Measurements from ENCODE around the gene SPA17.

Gene SPA17

DNA sequence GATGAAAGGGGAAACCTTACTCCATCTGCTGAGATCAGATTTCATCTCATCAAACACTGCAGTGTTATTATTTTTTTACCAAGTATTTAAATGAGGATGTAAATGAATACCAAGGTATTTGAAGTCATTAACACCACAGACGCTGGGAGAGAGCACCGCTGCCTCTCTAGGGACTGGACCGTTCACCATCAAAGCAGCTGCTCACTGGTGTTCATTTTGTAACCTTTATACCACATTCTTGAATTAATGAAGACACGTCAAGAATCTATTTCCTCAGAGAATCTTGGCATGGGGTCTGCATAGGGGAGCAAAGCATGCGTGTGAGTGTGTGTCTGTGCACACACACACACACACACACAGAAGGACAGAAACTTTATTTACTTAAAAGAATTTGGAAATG is 15.8 kb upstream of the SPA17 start:
- Histone ChIP-seq H4K91ac (ENCODE audit: low read length) (no peak overlapping the region), H3K4me3 (ENCODE audit: insufficient read depth in 1 of 2, low read depth in 1 of 2, low read length in 2 of 2) (no peak overlapping the region), H2BK5ac (ENCODE audit: low read depth, low read length, poor library complexity, severe bottlenecking) (no peak overlapping the region), H3K14ac (ENCODE audit: low read length in 2 of 2) (no peak overlapping the region), H3K9ac (ENCODE audit: low read length) (no peak overlapping the region), H3K18ac (ENCODE audit: low read depth in 1 of 2, low read length in 2 of 2) (no peak overlapping the region), H3K23ac (ENCODE audit: low read length in 2 of 2) (no peak overlapping the region), H2AFZ (ENCODE audit: low read depth, low read length) (no peak overlapping the region), H2BK12ac (ENCODE audit: low read length in 2 of 2) (no peak overlapping the region), H2BK15ac (ENCODE audit: low read depth, poor library complexity, severe bottlenecking) (no peak overlapping the region), H3K27ac (ENCODE audit: low read length, poor library complexity, severe bottlenecking) (no peak overlapping the region), H3K79me1 (replicated peaks; ENCODE audit: low read length, poor library complexity, severe bottlenecking) (no peaks in the 10 kb centered on the region), H3K36me3 (ENCODE audit: control insufficient read depth in 1 of 2, insufficient read depth in 2 of 2, low read depth in 1 of 2, low read length in 2 of 2) (peaks cover 0 to 8% of the 10 kb centered on the region in 2 experiments), H2BK120ac (ENCODE audit: low read depth, low read length) (no peak overlapping the region), H3K27me3 (ENCODE audit: control insufficient read depth in 1 of 2, insufficient read depth in 1 of 2, low read length in 2 of 2) (peaks cover 0 to 14% of the 10 kb centered on the region in 2 experiments), H3K4me2 (ENCODE audit: low read length, poor library complexity, severe bottlenecking) (no peak overlapping the region), H3K4ac (ENCODE audit: low read depth in 1 of 2, low read length in 2 of 2) (no peak overlapping the region), H2AK5ac (ENCODE audit: low read length, severe bottlenecking) (no peak overlapping the region), H4K8ac (ENCODE audit: low read length) (no peak overlapping the region), H3K9me3 (ENCODE audit: control insufficient read depth, low read length) (no peaks in the 10 kb centered on the region), H3K4me1 (ENCODE audit: control insufficient read depth, insufficient read depth, low read depth, low read length) (peaks cover 4% of the 10 kb centered on the region)
- DNase-seq: no peak
- WGBS: 48% methylated on average over 3 of the region's 5 CpGs

DNA sequence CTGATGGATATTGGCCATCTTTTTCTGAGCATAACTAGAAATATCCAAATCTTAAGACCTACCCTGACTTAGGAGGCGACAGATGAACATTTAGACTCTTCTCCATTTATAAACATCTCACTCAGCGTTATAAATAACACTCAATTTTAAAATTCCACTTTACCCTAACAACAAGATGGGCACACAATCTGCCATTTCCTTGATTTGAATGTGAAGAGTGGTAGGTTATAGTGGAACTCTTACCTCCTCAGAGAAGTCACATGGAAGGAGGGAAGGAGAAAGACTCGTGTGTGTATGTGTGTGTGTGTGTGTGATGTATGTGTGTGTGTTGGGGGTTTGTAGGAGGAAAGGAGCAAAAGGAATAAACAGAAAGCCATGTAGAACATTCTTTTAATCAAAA is 15.2 kb upstream of the SPA17 start:
- Histone ChIP-seq H2BK120ac (ENCODE audit: low read depth, low read length) (no peak overlapping the region), H3K14ac (ENCODE audit: low read length in 2 of 2) (no peak overlapping the region), H2AK5ac (ENCODE audit: low read length, severe bottlenecking) (no peak overlapping the region), H3K4me1 (ENCODE audit: control insufficient read depth, insufficient read depth, low read depth, low read length) (peaks cover 4% of the 10 kb centered on the region), H3K27ac (ENCODE audit: low read length, poor library complexity, severe bottlenecking) (no peak overlapping the region), H3K23ac (ENCODE audit: low read length in 2 of 2) (no peak overlapping the region), H2BK15ac (ENCODE audit: low read depth, poor library complexity, severe bottlenecking) (no peak overlapping the region), H3K79me1 (replicated peaks; ENCODE audit: low read length, poor library complexity, severe bottlenecking) (no peaks in the 10 kb centered on the region), H2BK12ac (ENCODE audit: low read length in 2 of 2) (no peak overlapping the region), H2BK5ac (ENCODE audit: low read depth, low read length, poor library complexity, severe bottlenecking) (no peak overlapping the region), H3K18ac (ENCODE audit: low read depth in 1 of 2, low read length in 2 of 2) (no peak overlapping the region), H3K4me2 (ENCODE audit: low read length, poor library complexity, severe bottlenecking) (no peak overlapping the region), H2AFZ (ENCODE audit: low read depth, low read length) (no peak overlapping the region), H3K4me3 (ENCODE audit: insufficient read depth in 1 of 2, low read depth in 1 of 2, low read length in 2 of 2) (no peak overlapping the region), H3K9ac (ENCODE audit: low read length) (no peak overlapping the region), H3K27me3 (ENCODE audit: control insufficient read depth in 1 of 2, insufficient read depth in 1 of 2, low read length in 2 of 2) (peaks cover 0 to 14% of the 10 kb centered on the region in 2 experiments), H3K9me3 (ENCODE audit: control insufficient read depth, low read length) (no peaks in the 10 kb centered on the region), H3K36me3 (ENCODE audit: control insufficient read depth in 1 of 2, insufficient read depth in 2 of 2, low read depth in 1 of 2, low read length in 2 of 2) (peaks cover 0 to 5% of the 10 kb centered on the region in 2 experiments), H3K4ac (ENCODE audit: low read depth in 1 of 2, low read length in 2 of 2) (no peak overlapping the region), H4K91ac (ENCODE audit: low read length) (no peak overlapping the region), H4K8ac (ENCODE audit: low read length) (no peak overlapping the region)
- WGBS: 96% methylated on average over 2 of the region's 3 CpGs
- no peak for DNase-seq

DNA sequence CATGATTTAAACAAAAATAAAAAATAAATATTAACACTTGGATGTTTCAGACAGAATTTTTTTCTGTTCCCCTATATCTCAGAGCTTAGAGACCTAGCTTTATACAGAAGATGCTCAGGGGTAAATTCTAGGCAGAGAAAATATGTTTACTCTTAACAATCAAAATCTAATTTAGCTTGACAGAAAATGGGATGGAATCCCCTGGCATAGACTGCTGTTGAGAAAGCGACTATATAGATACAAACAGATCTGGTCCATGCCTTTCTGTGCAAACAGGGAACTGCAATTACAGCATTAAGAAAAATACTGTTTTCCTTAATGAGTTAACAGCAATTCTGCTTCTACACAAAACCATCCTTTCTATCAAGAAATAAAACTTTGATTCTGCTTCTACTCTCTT is 14.7 kb upstream of the SPA17 start:
- no peak overlapping the region for H2AFZ ChIP-seq (ENCODE audit: low read depth, low read length)
- WGBS: 88% methylated on average over 1 of the region's 1 CpG
- H3K4me2 ChIP-seq (ENCODE audit: low read length, poor library complexity, severe bottlenecking): no peak overlapping the region
- no peak overlapping the region for H3K18ac ChIP-seq (ENCODE audit: low read depth in 1 of 2, low read length in 2 of 2)
- H3K27ac ChIP-seq (ENCODE audit: low read length, poor library complexity, severe bottlenecking): no peak overlapping the region
- H3K14ac ChIP-seq (ENCODE audit: low read length in 2 of 2): no peak overlapping the region
- H4K91ac ChIP-seq (ENCODE audit: low read length): no peak overlapping the region
- H3K9me3 ChIP-seq (ENCODE audit: control insufficient read depth, low read length): no peaks in the 10 kb centered on the region
- no peak overlapping the region for H2AK5ac ChIP-seq (ENCODE audit: low read length, severe bottlenecking)
- H3K9ac ChIP-seq (ENCODE audit: low read length): no peak overlapping the region
- H3K4me1 ChIP-seq (ENCODE audit: control insufficient read depth, insufficient read depth, low read depth, low read length): peaks cover 4% of the 10 kb centered on the region
- DNase-seq: no peak
- H2BK12ac ChIP-seq (ENCODE audit: low read length in 2 of 2): no peak overlapping the region
- H2BK120ac ChIP-seq (ENCODE audit: low read depth, low read length): no peak overlapping the region
- H4K8ac ChIP-seq (ENCODE audit: low read length): no peak overlapping the region
- peaks cover 0 to 5% of the 10 kb centered on the region in 2 experiments for H3K36me3 ChIP-seq (ENCODE audit: control insufficient read depth in 1 of 2, insufficient read depth in 2 of 2, low read depth in 1 of 2, low read length in 2 of 2)
- no peak overlapping the region for H3K4ac ChIP-seq (ENCODE audit: low read depth in 1 of 2, low read length in 2 of 2)
- no peak overlapping the region for H3K4me3 ChIP-seq (ENCODE audit: insufficient read depth in 1 of 2, low read depth in 1 of 2, low read length in 2 of 2)
- no peak overlapping the region for H2BK5ac ChIP-seq (ENCODE audit: low read depth, low read length, poor library complexity, severe bottlenecking)
- no peaks in the 10 kb centered on the region for H3K79me1 ChIP-seq (replicated peaks; ENCODE audit: low read length, poor library complexity, severe bottlenecking)
- no peak overlapping the region for H3K23ac ChIP-seq (ENCODE audit: low read length in 2 of 2)
- H3K27me3 ChIP-seq (ENCODE audit: control insufficient read depth in 1 of 2, insufficient read depth in 1 of 2, low read length in 2 of 2): peaks cover 0 to 14% of the 10 kb centered on the region in 2 experiments
- H2BK15ac ChIP-seq (ENCODE audit: low read depth, poor library complexity, severe bottlenecking): no peak overlapping the region

DNA sequence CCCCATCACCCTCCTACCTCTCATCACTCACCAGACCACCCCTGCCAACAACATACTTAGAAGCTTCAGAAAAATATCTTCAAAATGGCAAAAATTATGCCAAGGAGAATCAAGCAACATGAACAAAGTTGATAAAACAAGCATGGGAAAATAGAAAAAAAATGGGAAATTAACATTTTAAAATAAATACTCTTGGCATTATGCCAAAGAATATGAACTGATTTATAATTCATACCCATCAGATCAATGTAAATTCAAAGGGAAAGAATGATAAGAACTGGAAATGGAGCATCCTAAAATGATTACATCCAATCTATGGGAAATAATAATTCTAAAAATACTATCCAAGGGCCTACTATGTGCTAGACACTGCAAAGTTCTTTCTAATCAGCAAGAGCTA is 12.2 kb upstream of the SPA17 start:
- H3K9ac ChIP-seq (ENCODE audit: low read length): no peak overlapping the region
- no peaks in the 10 kb centered on the region for H3K79me1 ChIP-seq (replicated peaks; ENCODE audit: low read length, poor library complexity, severe bottlenecking)
- no peak for DNase-seq
- H3K9me3 ChIP-seq (ENCODE audit: control insufficient read depth, low read length): no peaks in the 10 kb centered on the region
- no peak overlapping the region for H3K14ac ChIP-seq (ENCODE audit: low read length in 2 of 2)
- H3K4ac ChIP-seq (ENCODE audit: low read depth in 1 of 2, low read length in 2 of 2): no peak overlapping the region
- no peak overlapping the region for H2BK15ac ChIP-seq (ENCODE audit: low read depth, poor library complexity, severe bottlenecking)
- H2BK5ac ChIP-seq (ENCODE audit: low read depth, low read length, poor library complexity, severe bottlenecking): no peak overlapping the region
- no peak overlapping the region for H2BK12ac ChIP-seq (ENCODE audit: low read length in 2 of 2)
- no peak overlapping the region for H2AK5ac ChIP-seq (ENCODE audit: low read length, severe bottlenecking)
- H3K27me3 ChIP-seq (ENCODE audit: control insufficient read depth in 1 of 2, insufficient read depth in 1 of 2, low read length in 2 of 2): peaks cover 0 to 14% of the 10 kb centered on the region in 2 experiments
- no peak overlapping the region for H3K23ac ChIP-seq (ENCODE audit: low read length in 2 of 2)
- H4K91ac ChIP-seq (ENCODE audit: low read length): no peak overlapping the region
- no peak overlapping the region for H2AFZ ChIP-seq (ENCODE audit: low read depth, low read length)
- no peak overlapping the region for H3K18ac ChIP-seq (ENCODE audit: low read depth in 1 of 2, low read length in 2 of 2)
- H3K36me3 ChIP-seq (ENCODE audit: control insufficient read depth in 1 of 2, insufficient read depth in 2 of 2, low read depth in 1 of 2, low read length in 2 of 2): peaks cover 0 to 8% of the 10 kb centered on the region in 2 experiments
- no peak overlapping the region for H2BK120ac ChIP-seq (ENCODE audit: low read depth, low read length)
- H4K8ac ChIP-seq (ENCODE audit: low read length): no peak overlapping the region
- H3K4me3 ChIP-seq (ENCODE audit: insufficient read depth in 1 of 2, low read depth in 1 of 2, low read length in 2 of 2): no peak overlapping the region
- H3K4me2 ChIP-seq (ENCODE audit: low read length, poor library complexity, severe bottlenecking): no peak overlapping the region
- no peak overlapping the region for H3K27ac ChIP-seq (ENCODE audit: low read length, poor library complexity, severe bottlenecking)
- H3K4me1 ChIP-seq (ENCODE audit: control insufficient read depth, insufficient read depth, low read depth, low read length): peaks cover 4% of the 10 kb centered on the region
